HG03378 (cell line): ENCODE data around the gene LRRC75B.
"Not testable (repeated sequence)": the region's sequence is repeated elsewhere in the genome, so short reads cannot be mapped to it uniquely, and the experiment has no call there.

Source experiments
- ATAC-seq: cut with Tn5 transposase; IDR thresholded peaks from one replicate; pipeline ENCODE4 v1.9.1; 2021; ENCODE audit warnings: mild to moderate bottlenecking, moderate library complexity; ENCODE audit not compliant: unreplicated experiment

LRRC75B gene

GRCh38 chr22:24602847-24603769, 10.2 kb upstream of the LRRC75B start, which contains the start of gene GGT1:
Gene GGT1, plus strand, starts transcription at chr22:24603193. Its CDS starts 7,889 bp downstream, at chr22:24611082.
- ATAC-seq, result not testable (repeated sequence)

GRCh38 chr22:24602105-24602749, 9.4 kb upstream of the LRRC75B start:
- ATAC-seq, result not testable (repeated sequence)

GRCh38 chr22:24601217-24602104, 8.6 kb upstream of the LRRC75B start:
- no peak for ATAC-seq

DNA sequence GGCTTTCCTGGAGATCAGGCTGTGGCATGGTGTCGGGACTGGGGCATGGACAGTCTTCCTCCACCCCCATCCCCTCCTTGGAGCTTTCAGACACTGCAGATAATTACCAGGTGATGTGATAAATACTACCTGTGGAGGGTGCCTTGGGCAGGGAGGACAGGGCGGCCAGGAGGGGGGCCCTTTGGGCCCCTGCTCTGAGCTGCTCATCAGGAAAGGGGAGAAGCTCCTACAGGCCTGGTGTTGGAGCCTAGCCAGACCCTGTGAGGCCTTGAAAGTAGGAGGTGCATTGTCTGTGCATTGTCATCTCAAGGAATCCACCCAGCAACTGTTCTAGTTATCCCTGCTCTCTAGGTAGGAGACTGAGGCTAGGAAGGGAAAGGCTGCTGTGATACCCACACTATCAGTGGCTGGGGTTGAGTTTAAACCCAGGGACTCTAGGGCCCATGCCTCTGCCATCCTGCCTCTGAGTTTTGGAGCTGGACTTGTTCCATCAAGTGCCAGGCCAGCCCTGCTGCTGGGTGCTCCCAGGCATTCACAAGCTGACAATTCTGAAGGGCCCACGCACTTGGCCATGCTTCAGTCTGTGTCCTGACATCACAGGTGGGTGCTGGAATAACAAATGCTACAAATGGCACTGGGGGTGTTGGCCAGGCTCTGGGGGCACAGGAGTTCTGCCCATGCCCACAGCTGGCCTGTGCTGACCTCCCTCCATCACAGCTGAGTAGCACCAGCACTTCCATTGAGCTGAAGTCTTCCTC, 7.3 kb upstream of the LRRC75B start:
- not testable (repeated sequence) for ATAC-seq

- ATAC-seq, result no peak
These were observed 6.6 kb upstream of the LRRC75B start for GRCh38 chr22:24599514-24599913.

GRCh38 chr22:24597076-24597475, 4.2 kb upstream of the LRRC75B start:
- not testable (repeated sequence) for ATAC-seq

DNA sequence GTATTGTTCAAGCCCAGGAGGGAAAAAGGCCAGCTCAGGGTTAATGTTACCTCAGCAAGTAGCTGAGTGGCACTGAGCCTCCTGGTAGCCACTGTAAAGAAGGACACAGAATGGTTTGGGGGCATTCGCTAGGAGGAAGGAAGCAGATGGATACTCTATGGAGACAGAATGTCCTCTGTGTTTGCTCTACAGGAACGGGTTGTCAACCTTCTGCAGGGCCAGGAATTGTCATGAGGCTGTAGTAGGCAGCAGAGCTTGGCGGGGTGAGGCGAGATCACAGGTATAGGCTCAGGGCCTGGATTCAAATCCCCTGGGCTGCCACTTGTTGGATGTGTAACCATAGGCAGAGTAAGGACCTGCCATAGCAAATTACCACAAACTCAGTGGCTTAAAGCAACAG, 3.0 kb upstream of the LRRC75B start:
- no peak for ATAC-seq

- ATAC-seq, result no peak
These were observed 2.4 kb upstream of the LRRC75B start for GRCh38 chr22:24595228-24595627.

- ATAC-seq, result no peak
These were observed 1.8 kb upstream of the LRRC75B start for GRCh38 chr22:24594569-24595120.

DNA sequence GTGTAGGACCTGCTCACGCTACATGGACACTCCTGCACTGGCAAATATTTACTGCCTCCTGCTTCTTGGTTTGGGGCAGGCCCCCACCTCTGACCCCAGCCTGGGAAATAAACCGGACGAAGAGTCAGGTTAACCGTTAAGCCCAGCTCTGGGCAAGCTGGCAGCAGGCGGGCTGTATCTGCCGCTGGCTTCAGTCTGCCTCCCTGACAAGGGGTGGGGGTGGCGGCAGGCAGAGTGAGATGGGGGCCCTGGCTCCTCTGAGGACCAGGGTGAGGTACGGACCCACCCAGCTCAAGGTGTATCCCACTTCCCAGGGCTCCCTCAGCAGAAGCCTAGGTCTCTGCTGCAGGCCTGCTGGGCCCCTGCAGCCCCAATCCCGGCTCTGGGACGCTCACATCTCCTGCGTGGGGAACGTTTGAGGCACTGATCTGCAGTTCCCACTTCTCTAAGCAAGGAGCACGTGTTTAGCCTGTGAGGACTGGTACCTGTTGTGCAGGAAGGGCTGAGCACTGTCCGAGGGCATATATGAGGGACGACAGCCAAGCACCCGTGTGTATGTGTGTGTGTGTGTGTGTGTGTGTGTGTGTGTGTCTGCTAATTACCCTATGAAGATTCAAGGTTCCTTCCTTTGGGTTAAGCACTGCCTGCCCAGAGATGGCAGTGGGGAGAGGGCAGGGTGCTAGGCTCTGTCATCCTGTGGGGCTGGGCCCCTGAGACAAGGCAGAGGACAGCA, 1.1 kb upstream of the LRRC75B start:
- no peak for ATAC-seq

- ATAC-seq, result not testable (repeated sequence)
These were observed 624 bp upstream of the LRRC75B start for GRCh38 chr22:24593559-24593835.

DNA sequence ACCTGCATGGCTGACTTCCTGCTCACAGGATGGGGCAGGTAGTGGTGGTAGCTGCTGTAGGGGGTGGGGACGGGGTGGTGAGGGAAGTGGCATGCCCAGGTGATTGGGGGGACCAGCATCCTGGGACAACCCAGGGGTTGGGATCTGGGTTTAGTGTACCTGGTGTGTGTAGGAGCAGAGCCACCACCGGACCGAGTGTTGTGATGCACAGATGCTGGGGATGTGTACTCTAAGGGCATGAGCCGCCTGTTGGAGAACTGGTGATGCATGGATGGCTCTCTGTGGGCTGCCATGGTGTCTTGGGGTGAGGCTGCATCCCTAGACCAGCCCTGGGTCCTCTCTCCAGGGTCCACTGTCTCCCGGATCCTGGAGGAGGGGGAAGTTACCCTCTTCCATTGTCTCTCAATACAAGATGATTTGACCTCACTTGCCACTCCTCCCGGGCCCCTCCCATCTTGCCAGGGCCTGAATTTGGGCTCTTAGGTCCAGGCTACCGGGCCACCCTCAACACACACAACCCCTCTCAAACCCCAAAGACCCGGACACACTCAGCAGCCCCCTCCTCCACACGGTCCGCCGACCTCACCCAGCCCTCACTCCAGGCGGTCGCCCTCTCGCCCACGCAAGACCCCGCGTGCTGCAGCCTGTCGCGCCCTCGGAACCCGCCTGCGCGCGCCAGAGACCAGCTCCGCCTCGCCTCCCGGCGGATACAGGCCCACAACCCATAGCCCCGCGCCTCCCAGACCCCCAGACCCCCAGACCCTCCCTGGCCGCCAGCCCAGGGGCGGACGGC, 619 bp downstream of the LRRC75B start:
- ATAC-seq, result no peak

DNA sequence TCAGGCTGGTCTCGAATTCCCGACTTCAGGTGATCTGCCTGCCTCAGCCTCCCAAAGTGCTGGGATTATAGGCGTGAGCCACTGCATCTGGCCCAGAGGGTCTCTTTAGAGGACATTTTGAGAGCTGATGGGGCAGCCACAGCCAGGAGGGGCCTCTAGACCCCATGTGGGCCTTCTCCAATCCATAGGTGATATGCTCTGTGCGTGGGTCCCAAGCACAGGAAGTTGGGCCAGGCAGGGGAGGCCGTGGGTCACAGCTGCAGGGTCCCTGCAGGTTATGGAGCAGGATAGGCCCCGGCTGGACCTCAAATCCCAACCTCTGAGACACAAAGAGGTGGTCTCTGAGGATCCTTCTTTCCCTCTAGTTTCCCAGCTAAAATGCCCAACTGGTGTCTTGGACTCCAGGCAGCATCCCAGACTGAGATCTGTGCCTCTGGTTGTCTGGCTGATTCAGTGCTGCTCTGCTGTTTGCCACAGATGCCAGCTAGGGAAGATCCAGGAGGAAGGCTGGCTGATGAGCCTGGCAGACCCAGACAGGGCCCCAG, 1.5 kb downstream of the LRRC75B start:
- no peak for ATAC-seq

- no peak for ATAC-seq
These were observed 2.2 kb downstream of the LRRC75B start for GRCh38 chr22:24590596-24591173.

DNA sequence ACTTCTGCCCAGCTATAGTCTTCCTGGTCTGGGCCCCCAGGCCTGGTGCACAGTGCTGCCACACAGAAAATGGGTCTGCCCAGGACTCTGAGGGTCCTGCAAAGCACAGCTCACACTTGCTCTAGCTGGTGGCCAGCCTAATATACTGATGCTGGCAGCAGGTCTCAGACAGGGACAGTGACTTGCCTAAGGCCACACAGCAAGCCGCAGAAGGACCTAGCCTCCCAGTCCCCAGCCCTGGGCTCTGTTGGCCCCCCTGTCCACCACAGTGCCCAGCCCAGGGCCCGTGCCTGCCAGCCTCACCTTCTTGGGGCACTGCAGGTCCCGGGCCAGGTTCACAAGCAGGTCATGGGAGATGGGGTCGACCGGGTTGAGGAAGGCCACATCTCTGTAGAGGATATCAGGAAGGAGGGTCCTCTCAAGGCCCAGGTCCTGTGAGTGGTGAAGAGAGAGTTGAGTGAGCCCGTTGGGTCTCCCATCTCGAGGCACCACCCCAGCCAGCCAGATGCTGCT, 3.3 kb downstream of the LRRC75B start:
- ATAC-seq, result no peak

- no peak for ATAC-seq
These were observed 4.0 kb downstream of the LRRC75B start for GRCh38 chr22:24588757-24589481.

- no peak for ATAC-seq
These were observed 4.5 kb downstream of the LRRC75B start for GRCh38 chr22:24588381-24588756.
